HG02759 (cell line): Measurements from ENCODE around the gene PKIB.

Experiments
- ATAC-seq: cut with Tn5 transposase; IDR thresholded peaks from one replicate; pipeline ENCODE4 v1.9.1; 2021; ENCODE audit warnings: mild to moderate bottlenecking, moderate library complexity; ENCODE audit not compliant: unreplicated experiment

PKIB gene

GRCh38 chr6:122663981-122664380, 53.8 kb downstream of the PKIB start:
- no peak for ATAC-seq

- ATAC-seq = no peak
Measured at GRCh38 chr6:122665929-122666328, 55.7 kb downstream of the PKIB start.

GRCh38 chr6:122666418-122666817, 56.2 kb downstream of the PKIB start:
- no peak for ATAC-seq

- no peak for ATAC-seq
Measured at GRCh38 chr6:122669418-122669817, 59.2 kb downstream of the PKIB start.

GRCh38 chr6:122669868-122670267, 59.7 kb downstream of the PKIB start:
- no peak for ATAC-seq

- ATAC-seq = no peak
Measured at GRCh38 chr6:122671251-122671650, 61.0 kb downstream of the PKIB start.

GRCh38 chr6:122673343-122673961, 63.2 kb downstream of the PKIB start:
- ATAC-seq = no peak

- ATAC-seq = no peak
Measured at GRCh38 chr6:122676146-122676545, 65.9 kb downstream of the PKIB start.

GRCh38 chr6:122676688-122677087, 66.5 kb downstream of the PKIB start:
- ATAC-seq = no peak

GRCh38 chr6:122677406-122677805, 67.2 kb downstream of the PKIB start:
- no peak for ATAC-seq

- ATAC-seq = no peak
Measured at GRCh38 chr6:122678841-122679240, 68.6 kb downstream of the PKIB start.

- no peak for ATAC-seq
Measured at GRCh38 chr6:122681705-122682104, 71.5 kb downstream of the PKIB start.

- no peak for ATAC-seq
Measured at GRCh38 chr6:122683989-122684651, 73.9 kb downstream of the PKIB start.

GRCh38 chr6:122692175-122692598, 82.0 kb downstream of the PKIB start:
- ATAC-seq = no peak

- ATAC-seq = no peak
Measured at GRCh38 chr6:122692807-122693580, 82.8 kb downstream of the PKIB start.

- ATAC-seq = no peak
Measured at GRCh38 chr6:122694075-122694474, 83.9 kb downstream of the PKIB start.

- no peak for ATAC-seq
Measured at GRCh38 chr6:122694602-122695001, 84.4 kb downstream of the PKIB start.

- no peak for ATAC-seq
Measured at GRCh38 chr6:122695188-122695587, 85.0 kb downstream of the PKIB start.

GRCh38 chr6:122696079-122696478, 85.9 kb downstream of the PKIB start:
- ATAC-seq = no peak

GRCh38 chr6:122696853-122697252, 86.6 kb downstream of the PKIB start:
- ATAC-seq = no peak

- ATAC-seq = no peak
Measured at GRCh38 chr6:122697458-122697857, 87.3 kb downstream of the PKIB start.

- ATAC-seq = no peak
Measured at GRCh38 chr6:122701666-122702065, 91.5 kb downstream of the PKIB start.
